PC-9 (cell line): Measurements from ENCODE around the gene ABHD16A. TPM values are rescaled to one million over a fixed set of nuclear protein-coding genes. Genes with fewer than 3 reads are reported as not detected.

Experiments
- BruUV-seq: library from RNA; stranded (reverse); fragments of 400-500 nt; replicated peaks from 2 replicates; lab custom pipeline; 2021; lab: Mats Ljungman, UMichigan
- CTCF ChIA-PET: fragments of 300-600 bp; sonication (Branson Sonifier 250); formaldehyde crosslinking; loops from one replicate; lab custom pipeline; 2022; ENCODE audit warnings: antibody characterized with exemption; lab: Charles Lee
- POLR2A ChIA-PET: fragments of 300-600 bp; sonication (Branson Sonifier 250); formaldehyde crosslinking; loops from one replicate; lab custom pipeline; 2022; ENCODE audit warnings: antibody characterized with exemption; ENCODE audit not compliant: unreplicated experiment; lab: Charles Lee
- DNase-seq, 2 experiments: peaks; one replicate each; pipeline versions ENCODE4 v3.0.0 to v3.0.0-alpha.2; 2015 to 2022; ENCODE audit warnings: mixed read lengths in 1 of 2
- H2AFZ ChIP-seq: fragments of 200-600 bp; sonication (generic); 2 replicates; pipeline ENCODE4 v1.8.1; 2017; ENCODE audit warnings: antibody characterized with exemption
- H3F3A ChIP-seq: fragments of 200-600 bp; sonication (generic); 2 replicates; pipeline ENCODE4 v1.8.1; 2017; ENCODE audit warnings: antibody characterized with exemption, mild to moderate bottlenecking, low read depth; ENCODE audit not compliant: insufficient read depth
- H3K27ac ChIP-seq: fragments of 200-600 bp; sonication (generic); 2 replicates; pipeline ENCODE4 v1.6.1; 2016; ENCODE audit warnings: mixed run types
- H3K27me3 ChIP-seq: fragments of 200-600 bp; sonication (generic); 2 replicates; pipeline ENCODE4 v1.6.1; 2016; ENCODE audit warnings: low read depth, mixed run types; ENCODE audit not compliant: insufficient read depth
- H3K36me3 ChIP-seq: fragments of 200-600 bp; sonication (generic); 2 replicates; pipeline ENCODE4 v1.6.1; 2016; ENCODE audit warnings: low read depth, mixed run types
- H3K4me1 ChIP-seq: fragments of 200-600 bp; sonication (generic); replicated peaks from 2 replicates; pipeline ENCODE4 v1.6.1; 2016; ENCODE audit warnings: mixed run types; ENCODE audit not compliant: insufficient read depth
- H3K4me2 ChIP-seq: fragments of 200-600 bp; sonication (generic); 2 replicates; pipeline ENCODE4 v1.6.1; 2017; ENCODE audit warnings: mixed run types
- H3K4me3 ChIP-seq: fragments of 200-600 bp; sonication (generic); 2 replicates; pipeline ENCODE4 v1.6.1; 2016; ENCODE audit warnings: mixed run types
- H3K79me2 ChIP-seq: fragments of 200-600 bp; sonication (generic); 2 replicates; pipeline ENCODE4 v1.6.1; 2017; ENCODE audit warnings: low read depth, mixed run types
- H3K9me2 ChIP-seq: fragments of 200-600 bp; sonication (generic); 2 replicates; pipeline ENCODE4 v1.8.1; 2017; ENCODE audit warnings: mild to moderate bottlenecking; ENCODE audit not compliant: insufficient read depth
- H3K9me3 ChIP-seq: fragments of 200-600 bp; sonication (generic); 2 replicates; pipeline ENCODE4 v1.8.1; 2016; ENCODE audit warnings: low read depth; ENCODE audit not compliant: insufficient read depth
- H4K20me1 ChIP-seq: fragments of 200-600 bp; sonication (generic); 2 replicates; pipeline ENCODE4 v1.8.1; 2017; ENCODE audit not compliant: insufficient read depth
- EZH2 ChIP-seq: fragments of 200-600 bp; sonication (generic); IDR thresholded peaks from 2 replicates; pipeline ENCODE4 v1.8.0; 2017; ENCODE audit warnings: antibody characterized with exemption, low read depth
- intact Hi-C: fragments of 100-400 bp; cut with micrococcal nuclease; formaldehyde crosslinking; loops from one replicate; pipeline ENCODE4 v1.10.0; 2022; ENCODE audit not compliant: unreplicated experiment
- total RNA-seq: library from RNA; stranded (reverse); gene quantifications from 2 replicates; pipeline ENCODE4 v1.2.3, GENCODE V29; 2021
- TF ChIP-seq, protein P1 (sequence below): fragments of 200-600 bp; sonication (generic); conservative IDR thresholded peaks from 2 replicates; pipeline ENCODE4 v1.6.1; 2017; ENCODE audit warnings: mixed run types, antibody characterized with exemption, mild to moderate bottlenecking, moderate library complexity

ABHD16A gene
- total RNA-seq, 1 experiment from 2014 or later, result 35.2 TPM

DNA sequence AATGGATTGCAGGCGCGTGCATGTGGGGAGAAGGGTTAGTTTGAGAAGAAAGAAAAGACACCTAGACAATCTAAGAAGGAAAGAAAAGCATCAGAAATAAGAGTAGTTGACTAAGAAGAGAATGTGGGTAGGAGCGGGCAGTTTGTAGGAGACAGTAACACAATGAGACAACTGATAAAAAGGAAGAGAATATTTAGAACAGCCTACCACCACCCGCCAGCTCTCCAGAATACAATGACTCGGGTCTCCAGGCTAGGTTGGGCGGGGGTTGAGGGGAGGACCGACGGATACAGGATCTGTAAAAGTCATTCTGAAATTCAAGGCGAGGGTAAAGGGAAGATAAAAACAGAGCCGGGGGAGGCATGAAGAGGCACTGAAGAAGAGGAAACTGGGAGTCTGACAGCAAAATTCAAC lies 712 bp downstream of the ABHD16A start:
- no peaks in the 10 kb centered on the region; the same call in 1 of the 2 replicates for H4K20me1 ChIP-seq
- ChIA-PET POLR2A (interaction anchor here (0.5 to 0.7 kb wide), 4 partner anchors 36 to 488 kb away, joined by 4 to 7 read pairs (median 4); partner anchors contain the start of genes HSPA1B and PBX2), CTCF (no interaction called here)
- H3K4me3 ChIP-seq, result peak overlapping the region; percentile 83
- H3K27me3 ChIP-seq, result no peaks in the 10 kb centered on the region
- H3F3A ChIP-seq, result no peaks in the 10 kb centered on the region
- peaks cover 14% of the 10 kb centered on the region for H3K4me1 ChIP-seq
- TF ChIP-seq, protein P1, sequence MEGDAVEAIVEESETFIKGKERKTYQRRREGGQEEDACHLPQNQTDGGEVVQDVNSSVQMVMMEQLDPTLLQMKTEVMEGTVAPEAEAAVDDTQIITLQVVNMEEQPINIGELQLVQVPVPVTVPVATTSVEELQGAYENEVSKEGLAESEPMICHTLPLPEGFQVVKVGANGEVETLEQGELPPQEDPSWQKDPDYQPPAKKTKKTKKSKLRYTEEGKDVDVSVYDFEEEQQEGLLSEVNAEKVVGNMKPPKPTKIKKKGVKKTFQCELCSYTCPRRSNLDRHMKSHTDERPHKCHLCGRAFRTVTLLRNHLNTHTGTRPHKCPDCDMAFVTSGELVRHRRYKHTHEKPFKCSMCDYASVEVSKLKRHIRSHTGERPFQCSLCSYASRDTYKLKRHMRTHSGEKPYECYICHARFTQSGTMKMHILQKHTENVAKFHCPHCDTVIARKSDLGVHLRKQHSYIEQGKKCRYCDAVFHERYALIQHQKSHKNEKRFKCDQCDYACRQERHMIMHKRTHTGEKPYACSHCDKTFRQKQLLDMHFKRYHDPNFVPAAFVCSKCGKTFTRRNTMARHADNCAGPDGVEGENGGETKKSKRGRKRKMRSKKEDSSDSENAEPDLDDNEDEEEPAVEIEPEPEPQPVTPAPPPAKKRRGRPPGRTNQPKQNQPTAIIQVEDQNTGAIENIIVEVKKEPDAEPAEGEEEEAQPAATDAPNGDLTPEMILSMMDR, result no peak
- TF ChIP-seq EZH2, result no peak
- no TSS peak for BruUV-seq
- H3K9me3 ChIP-seq, result no peaks in the 10 kb centered on the region
- H3K36me3 ChIP-seq, result 0 out of 2 replicates have a peak, but pooled peaks cover 3% of the 10 kb centered on the region
- peak overlapping the region; percentile 97 for H3K4me2 ChIP-seq
- H3K9me2 ChIP-seq, result no peaks in the 10 kb centered on the region
- peak overlapping the region; percentile 77 for H3K27ac ChIP-seq
- peak overlapping the region; percentile 88 for H2AFZ ChIP-seq
- peaks cover 25% of the 10 kb centered on the region for H3K79me2 ChIP-seq
- intact Hi-C loops, result loop anchor here (2.0 kb wide), 2 partner anchors 36 to 50 kb away; partner anchors contain the start of gene BAG6
- no peak for DNase-seq

DNA sequence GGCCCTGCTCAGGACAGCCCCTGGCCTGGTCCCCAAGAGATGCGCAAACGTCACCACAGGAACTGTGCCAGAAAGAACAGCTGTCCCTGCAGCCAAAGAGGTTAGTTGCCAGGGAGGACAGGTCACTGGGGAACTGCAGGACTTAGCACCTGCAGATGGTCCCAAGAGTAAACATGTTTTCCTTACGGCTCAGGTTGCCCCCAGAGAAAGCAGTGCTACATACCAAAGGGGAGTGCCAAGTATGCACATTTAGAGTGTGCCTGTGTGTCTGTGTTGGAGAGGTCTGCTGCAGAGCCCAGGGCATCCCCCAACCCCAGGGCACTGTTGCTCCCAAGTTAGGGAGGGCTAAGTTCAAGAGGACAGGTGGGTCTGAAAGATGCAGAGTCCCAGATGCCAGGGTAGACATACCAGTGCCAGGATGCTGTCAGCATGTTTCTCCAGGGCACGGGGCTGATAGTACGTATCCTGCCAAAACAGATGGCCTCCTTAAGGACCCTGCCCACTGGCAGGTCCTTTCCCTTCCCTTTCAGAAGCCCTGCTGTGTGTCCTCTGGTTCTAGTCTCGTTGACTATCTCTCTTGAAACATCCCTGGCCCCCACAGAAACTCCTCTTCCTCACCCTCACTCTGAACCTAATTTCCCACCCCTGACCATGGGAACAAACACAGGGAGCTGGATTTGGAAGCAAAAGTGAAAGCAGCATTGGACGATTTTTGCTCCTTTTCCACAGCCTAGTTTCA lies 1.3 kb downstream of the ABHD16A start:
- H3F3A ChIP-seq, result no peaks in the 10 kb centered on the region
- H3K4me3 ChIP-seq, result peak overlapping the region; percentile 83
- H3K9me3 ChIP-seq, result no peaks in the 10 kb centered on the region
- H3K9me2 ChIP-seq, result no peaks in the 10 kb centered on the region
- intact Hi-C loops, result loop anchor here (2.0 kb wide), 2 partner anchors 37 to 49 kb away; partner anchors contain the start of gene BAG6
- H2AFZ ChIP-seq, result peak overlapping the region; percentile 88
- TF ChIP-seq, protein P1, result no peak
- TF ChIP-seq EZH2, result no peak
- H3K27me3 ChIP-seq, result no peaks in the 10 kb centered on the region
- DNase-seq, result no peak
- H3K4me1 ChIP-seq, result peaks cover 14% of the 10 kb centered on the region
- ChIA-PET CTCF (interaction anchor here (0.6 kb wide), 1 partner anchor 156 kb away, joined by 3 read pairs; the partner anchor contains the start of gene ATP6V1G2), POLR2A (interaction anchor here (0.5 to 0.7 kb wide), 3 partner anchors 37 to 125 kb away, joined by 4 to 7 read pairs (median 5); partner anchors contain the start of gene HSPA1B)
- H3K36me3 ChIP-seq, result peaks cover 4% of the 10 kb centered on the region; the same call in 1 of the 2 replicates
- H3K27ac ChIP-seq, result peak overlapping the region; percentile 77; the same call in 1 of the 2 replicates
- peaks cover 25% of the 10 kb centered on the region for H3K79me2 ChIP-seq
- BruUV-seq, result no TSS peak
- no peaks in the 10 kb centered on the region; the same call in 1 of the 2 replicates for H4K20me1 ChIP-seq
- H3K4me2 ChIP-seq, result peak overlapping the region; percentile 97

DNA sequence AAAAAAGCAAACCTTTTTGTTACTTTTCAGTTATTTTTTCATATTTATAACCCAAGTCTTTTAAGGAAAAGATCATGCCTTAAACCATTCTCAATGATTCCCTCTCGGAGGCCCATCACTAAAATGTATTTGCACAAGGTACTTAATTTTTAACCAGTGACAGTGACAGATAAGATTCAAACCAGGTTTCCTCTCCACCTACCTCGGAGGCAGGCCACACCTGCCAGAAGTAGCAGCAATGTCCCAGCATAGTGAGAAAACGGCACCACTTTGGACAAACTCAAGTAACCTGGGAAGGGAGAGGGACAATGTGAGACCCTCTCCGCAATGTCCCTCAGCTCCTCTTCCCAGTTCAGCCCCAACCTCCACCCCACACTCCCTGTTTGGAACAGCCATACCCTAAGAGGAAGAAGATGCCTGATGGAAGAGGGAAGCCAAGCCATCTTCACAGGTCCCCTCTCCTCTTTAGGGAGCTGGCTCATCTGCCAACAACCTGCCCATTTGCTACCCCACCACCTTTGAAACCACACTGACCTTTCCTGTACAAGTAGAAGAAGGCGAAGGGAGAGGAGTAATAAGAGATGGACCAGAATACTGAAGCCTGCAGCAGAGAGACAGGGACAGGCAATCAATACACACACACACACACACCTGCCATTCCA lies 2.3 kb downstream of the ABHD16A start:
- intact Hi-C loops, result no loop called here
- no peaks in the 10 kb centered on the region; the same call in 1 of the 2 replicates for H4K20me1 ChIP-seq
- CTCF ChIA-PET, result interaction anchor here (0.6 kb wide), 1 partner anchor 155 kb away, joined by 3 read pairs; the partner anchor contains the start of gene ATP6V1G2

More for the DNA sequence above, 2.3 kb downstream of the ABHD16A start:
- POLR2A ChIA-PET, result no interaction called here
- H3K79me2 ChIP-seq, result peaks cover 25% of the 10 kb centered on the region
- no peak for DNase-seq
- no peaks in the 10 kb centered on the region for H3F3A ChIP-seq
- H3K4me2 ChIP-seq, result no peak overlapping the region
- H2AFZ ChIP-seq, result no peak overlapping the region
- no peaks in the 10 kb centered on the region for H3K9me3 ChIP-seq
- H3K36me3 ChIP-seq, result peaks cover 6% of the 10 kb centered on the region; the same call in 1 of the 2 replicates
- no peaks in the 10 kb centered on the region for H3K27me3 ChIP-seq
- TF ChIP-seq EZH2, result no peak
- TF ChIP-seq, protein P1, result no peak
- peaks cover 14% of the 10 kb centered on the region for H3K4me1 ChIP-seq
- BruUV-seq, result no TSS peak
- no peak overlapping the region for H3K4me3 ChIP-seq
- H3K9me2 ChIP-seq, result no peaks in the 10 kb centered on the region
- H3K27ac ChIP-seq, result no peak overlapping the region
